Osteocyte (in vitro differentiated cells): ENCODE results near the gene HIVEP2. TPM values are rescaled to one million over a fixed set of nuclear protein-coding genes. Genes with fewer than 3 reads are reported as not detected.

Experiments
- DNase-seq: peaks from one replicate; pipeline ENCODE4 v3.0.0; 2021; ENCODE audit warnings: mixed read lengths; ENCODE audit not compliant: unreplicated experiment; ENCODE audit errors: extremely low spot score
- H3K27ac Mint-ChIP-seq: one replicate; pipeline ENCODE4 v1.8.0; 2021; ENCODE audit warnings: mild to moderate bottlenecking, mixed read lengths; ENCODE audit not compliant: unreplicated experiment
- H3K27me3 Mint-ChIP-seq: one replicate; pipeline ENCODE4 v1.8.0; 2021; ENCODE audit warnings: mixed read lengths; ENCODE audit not compliant: unreplicated experiment
- H3K36me3 Mint-ChIP-seq: one replicate; pipeline ENCODE4 v1.8.0; 2021; ENCODE audit warnings: mixed read lengths; ENCODE audit not compliant: unreplicated experiment
- H3K4me1 Mint-ChIP-seq: one replicate; pipeline ENCODE4 v1.8.0; 2021; ENCODE audit warnings: mixed read lengths; ENCODE audit not compliant: unreplicated experiment
- H3K4me3 Mint-ChIP-seq: one replicate; pipeline ENCODE4 v1.8.0; 2021; ENCODE audit warnings: mild to moderate bottlenecking, moderate library complexity, mixed read lengths; ENCODE audit not compliant: unreplicated experiment
- H3K9me3 Mint-ChIP-seq: one replicate; pipeline ENCODE4 v1.8.0; 2021; ENCODE audit warnings: mixed read lengths; ENCODE audit not compliant: unreplicated experiment
- total RNA-seq: library from RNA; stranded (reverse); gene quantifications from 2 replicates; pipeline ENCODE4 v1.2.1, GENCODE V29; 2021
- TF ChIP-seq, protein P1 (sequence below): fragments of 200-600 bp; sonication (generic); IDR thresholded peaks from 2 replicates; pipeline ENCODE4 v1.5.0; 2021; ENCODE audit warnings: antibody characterized with exemption, mild to moderate bottlenecking, moderate library complexity

HIVEP2 gene
- total RNA-seq, 1 donor from 2014 or later = 39.2 TPM

DNA sequence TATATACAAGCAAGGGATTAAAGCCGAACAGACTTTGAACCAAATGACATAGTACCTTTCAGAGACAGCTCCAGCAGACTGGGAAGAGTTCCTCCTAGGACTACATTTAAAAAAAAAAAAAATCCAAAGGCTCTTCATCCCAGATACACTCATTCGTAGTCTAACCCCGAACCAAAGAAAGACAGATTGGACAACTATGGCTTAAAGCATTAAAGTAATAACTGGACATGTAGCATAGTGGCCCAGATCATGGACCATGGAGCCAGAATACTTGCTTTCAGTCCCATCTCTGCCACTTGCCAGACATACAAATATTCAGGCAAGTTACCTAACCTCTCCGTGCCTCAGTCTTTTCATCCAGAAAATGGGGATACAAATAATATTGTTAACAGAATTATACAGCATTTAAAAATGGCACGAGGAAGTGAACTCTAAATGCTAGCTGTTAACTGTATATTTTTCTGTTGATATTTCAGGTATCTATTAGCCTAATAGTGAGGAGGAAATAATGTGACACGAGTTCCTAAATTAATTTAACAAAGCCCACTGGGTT lies 123.7 kb downstream of the HIVEP2 start:
- no peaks in the 10 kb centered on the region for H3K27me3 Mint-ChIP-seq
- no peak for DNase-seq
- H3K9me3 Mint-ChIP-seq = peaks cover 5% of the 10 kb centered on the region
- TF ChIP-seq, protein P1, sequence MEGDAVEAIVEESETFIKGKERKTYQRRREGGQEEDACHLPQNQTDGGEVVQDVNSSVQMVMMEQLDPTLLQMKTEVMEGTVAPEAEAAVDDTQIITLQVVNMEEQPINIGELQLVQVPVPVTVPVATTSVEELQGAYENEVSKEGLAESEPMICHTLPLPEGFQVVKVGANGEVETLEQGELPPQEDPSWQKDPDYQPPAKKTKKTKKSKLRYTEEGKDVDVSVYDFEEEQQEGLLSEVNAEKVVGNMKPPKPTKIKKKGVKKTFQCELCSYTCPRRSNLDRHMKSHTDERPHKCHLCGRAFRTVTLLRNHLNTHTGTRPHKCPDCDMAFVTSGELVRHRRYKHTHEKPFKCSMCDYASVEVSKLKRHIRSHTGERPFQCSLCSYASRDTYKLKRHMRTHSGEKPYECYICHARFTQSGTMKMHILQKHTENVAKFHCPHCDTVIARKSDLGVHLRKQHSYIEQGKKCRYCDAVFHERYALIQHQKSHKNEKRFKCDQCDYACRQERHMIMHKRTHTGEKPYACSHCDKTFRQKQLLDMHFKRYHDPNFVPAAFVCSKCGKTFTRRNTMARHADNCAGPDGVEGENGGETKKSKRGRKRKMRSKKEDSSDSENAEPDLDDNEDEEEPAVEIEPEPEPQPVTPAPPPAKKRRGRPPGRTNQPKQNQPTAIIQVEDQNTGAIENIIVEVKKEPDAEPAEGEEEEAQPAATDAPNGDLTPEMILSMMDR = no peak
- no peak overlapping the region for H3K4me3 Mint-ChIP-seq
- peaks cover 74% of the 10 kb centered on the region for H3K4me1 Mint-ChIP-seq
- peak overlapping the region; percentile 38 for H3K27ac Mint-ChIP-seq
- peaks cover 6% of the 10 kb centered on the region for H3K36me3 Mint-ChIP-seq

DNA sequence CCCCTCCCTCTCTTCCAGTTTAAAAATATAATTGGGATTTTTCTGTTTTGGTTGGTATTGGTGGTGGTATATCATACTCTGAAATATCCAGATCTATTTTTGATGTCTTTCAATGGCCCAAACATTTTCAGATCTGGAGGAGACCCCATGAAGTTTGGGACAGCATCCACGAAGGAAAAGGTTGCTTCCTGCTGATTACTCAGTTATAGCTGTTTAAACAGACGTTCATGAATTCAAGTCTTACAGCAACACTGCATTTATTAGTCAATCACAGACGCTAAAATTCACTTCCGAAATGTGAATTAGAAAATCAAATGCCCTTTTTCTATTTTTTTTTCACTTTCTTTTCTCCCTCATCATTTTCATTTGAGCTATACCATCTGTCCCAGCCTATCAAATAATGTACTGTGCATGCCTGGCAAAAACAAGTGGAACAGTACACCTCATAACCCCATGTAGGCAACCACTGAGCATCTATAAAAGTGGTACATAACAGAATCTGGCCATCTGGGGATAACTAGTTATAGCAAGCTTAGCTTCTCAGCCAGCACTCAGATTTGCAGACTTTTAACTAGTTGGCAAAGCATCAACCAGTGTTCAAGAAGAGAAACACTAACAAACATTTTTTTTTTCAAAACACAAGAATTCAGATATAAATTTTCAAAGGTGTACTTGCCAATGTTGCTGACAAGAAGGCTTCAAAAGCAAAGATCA lies 124.5 kb downstream of the HIVEP2 start:
- TF ChIP-seq, protein P1 = no peak
- Mint-ChIP-seq H3K9me3 (peaks cover 5% of the 10 kb centered on the region), H3K36me3 (peaks cover 6% of the 10 kb centered on the region), H3K4me1 (peaks cover 81% of the 10 kb centered on the region), H3K27me3 (no peaks in the 10 kb centered on the region), H3K4me3 (peak overlapping the region; percentile 64), H3K27ac (peak overlapping the region; percentile 97)
- no peak for DNase-seq

DNA sequence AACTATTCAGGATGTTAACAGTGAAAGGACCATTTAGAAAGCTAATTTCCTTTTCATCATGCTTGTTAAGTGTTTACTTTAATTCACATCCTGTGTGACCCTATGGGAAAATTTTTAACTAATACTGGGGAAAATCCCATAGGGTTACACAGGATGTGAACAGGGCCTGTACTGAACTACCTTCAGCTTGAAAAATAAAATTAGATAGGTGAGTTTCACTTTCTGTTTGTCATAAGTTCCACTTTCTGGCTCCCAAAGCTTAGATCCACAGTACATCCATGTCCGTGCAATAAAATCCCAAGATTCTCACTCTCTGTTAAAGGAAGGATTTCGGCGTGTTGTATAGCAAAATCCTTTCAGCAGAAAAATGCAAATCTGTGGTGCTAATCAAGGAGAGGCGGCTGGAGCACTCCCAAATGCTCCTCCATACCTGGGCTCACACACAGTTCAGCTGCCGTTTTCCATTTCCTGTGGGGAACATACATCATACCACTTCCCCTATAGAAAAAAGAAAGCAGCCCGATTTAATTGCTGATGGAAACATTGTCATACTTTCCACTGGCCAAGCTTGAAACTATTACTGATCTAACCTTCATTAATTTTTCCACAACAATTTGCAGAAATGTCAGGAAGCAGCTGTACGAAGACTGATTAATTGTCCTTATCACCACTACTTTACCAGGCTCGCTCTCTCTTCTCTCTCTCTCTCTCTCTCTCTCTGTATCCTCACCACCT lies 125.2 kb downstream of the HIVEP2 start:
- peak overlapping the region; percentile 64 for H3K4me3 Mint-ChIP-seq
- peaks cover 6% of the 10 kb centered on the region for H3K36me3 Mint-ChIP-seq
- H3K27me3 Mint-ChIP-seq = no peaks in the 10 kb centered on the region
- TF ChIP-seq, protein P1 = no peak
- H3K27ac Mint-ChIP-seq = peak overlapping the region; percentile 97
- peaks cover 85% of the 10 kb centered on the region for H3K4me1 Mint-ChIP-seq
- no peak for DNase-seq
- peaks cover 5% of the 10 kb centered on the region for H3K9me3 Mint-ChIP-seq

DNA sequence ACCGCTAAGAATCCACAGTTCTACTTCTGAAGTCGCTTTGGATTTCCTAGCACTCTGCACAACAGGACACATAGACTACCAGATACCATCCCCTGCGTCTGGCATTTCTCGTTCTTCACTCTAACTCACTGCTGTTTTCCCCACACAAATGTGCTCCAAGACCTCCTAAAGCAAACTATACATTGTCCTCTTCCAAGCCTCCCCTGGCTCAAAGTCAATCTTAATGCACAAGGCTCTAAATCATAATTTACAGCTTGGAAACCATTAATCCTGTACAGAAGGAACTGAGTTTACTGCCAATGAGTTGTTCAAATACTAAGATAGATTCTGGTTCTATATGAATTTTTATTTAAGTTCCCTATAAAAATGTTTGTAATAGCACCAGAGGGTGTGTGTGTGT lies 128.5 kb downstream of the HIVEP2 start:
- Mint-ChIP-seq H3K9me3 (peaks cover 11% of the 10 kb centered on the region), H3K27ac (peak overlapping the region; percentile 91), H3K4me3 (peak overlapping the region; percentile 9), H3K36me3 (peaks cover 16% of the 10 kb centered on the region), H3K27me3 (no peaks in the 10 kb centered on the region), H3K4me1 (peaks cover 83% of the 10 kb centered on the region)
- no peak for DNase-seq
- TF ChIP-seq, protein P1 = no peak

DNA sequence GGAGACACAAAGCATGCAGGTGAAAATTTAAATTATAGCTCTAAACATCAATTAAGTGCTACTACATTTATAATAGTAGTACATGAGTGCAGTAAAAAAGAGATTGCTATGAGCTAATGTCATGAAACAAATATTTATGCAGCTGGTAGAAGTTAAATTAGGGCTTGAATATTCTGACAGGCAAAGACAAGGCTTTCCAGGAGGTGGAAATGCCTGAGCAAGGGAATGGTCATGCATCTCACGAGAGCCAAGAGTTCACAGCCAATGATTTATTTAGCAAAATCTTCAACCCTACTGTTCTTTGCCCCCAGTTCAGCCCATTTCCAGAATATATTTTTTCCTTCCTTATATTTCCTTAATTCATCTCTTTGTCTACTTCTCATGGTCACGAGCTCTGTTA lies 128.9 kb downstream of the HIVEP2 start:
- no peak for DNase-seq

More for the DNA sequence above, 128.9 kb downstream of the HIVEP2 start:
- H3K9me3 Mint-ChIP-seq = peaks cover 11% of the 10 kb centered on the region
- H3K4me3 Mint-ChIP-seq = peak overlapping the region; percentile 9
- H3K27ac Mint-ChIP-seq = peak overlapping the region; percentile 91
- TF ChIP-seq, protein P1 = no peak
- peaks cover 18% of the 10 kb centered on the region for H3K36me3 Mint-ChIP-seq
- H3K4me1 Mint-ChIP-seq = peaks cover 83% of the 10 kb centered on the region
- no peaks in the 10 kb centered on the region for H3K27me3 Mint-ChIP-seq
